ENCODE data around the gene PTPRD. TPM values are rescaled to one million over a fixed set of nuclear protein-coding genes. Genes with fewer than 3 reads are reported as not detected.

Gene PTPRD
- total RNA-seq, 2 donors from 2014 or later = 19.6 to 101 TPM

DNA sequence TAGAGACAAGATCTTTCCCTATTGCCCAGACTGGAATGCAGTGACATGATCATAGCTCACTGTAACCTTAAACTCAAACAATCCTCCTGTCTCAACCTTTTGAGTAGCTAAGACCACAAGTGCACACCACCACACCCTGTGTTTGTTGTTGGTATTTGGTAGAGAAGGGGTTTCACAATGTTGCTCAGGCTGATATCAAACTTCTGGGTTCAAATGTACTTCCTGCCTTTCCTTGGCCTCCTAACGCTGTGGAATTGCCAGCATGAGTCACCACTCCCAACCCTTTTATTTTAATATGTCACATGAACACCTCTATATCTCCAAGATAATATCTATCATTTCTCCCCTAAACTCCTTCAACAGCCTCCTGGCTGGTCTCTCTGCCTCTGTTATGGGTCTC is 719.0 kb downstream of the PTPRD start:
- TF ChIP-seq, protein P1, sequence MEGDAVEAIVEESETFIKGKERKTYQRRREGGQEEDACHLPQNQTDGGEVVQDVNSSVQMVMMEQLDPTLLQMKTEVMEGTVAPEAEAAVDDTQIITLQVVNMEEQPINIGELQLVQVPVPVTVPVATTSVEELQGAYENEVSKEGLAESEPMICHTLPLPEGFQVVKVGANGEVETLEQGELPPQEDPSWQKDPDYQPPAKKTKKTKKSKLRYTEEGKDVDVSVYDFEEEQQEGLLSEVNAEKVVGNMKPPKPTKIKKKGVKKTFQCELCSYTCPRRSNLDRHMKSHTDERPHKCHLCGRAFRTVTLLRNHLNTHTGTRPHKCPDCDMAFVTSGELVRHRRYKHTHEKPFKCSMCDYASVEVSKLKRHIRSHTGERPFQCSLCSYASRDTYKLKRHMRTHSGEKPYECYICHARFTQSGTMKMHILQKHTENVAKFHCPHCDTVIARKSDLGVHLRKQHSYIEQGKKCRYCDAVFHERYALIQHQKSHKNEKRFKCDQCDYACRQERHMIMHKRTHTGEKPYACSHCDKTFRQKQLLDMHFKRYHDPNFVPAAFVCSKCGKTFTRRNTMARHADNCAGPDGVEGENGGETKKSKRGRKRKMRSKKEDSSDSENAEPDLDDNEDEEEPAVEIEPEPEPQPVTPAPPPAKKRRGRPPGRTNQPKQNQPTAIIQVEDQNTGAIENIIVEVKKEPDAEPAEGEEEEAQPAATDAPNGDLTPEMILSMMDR (IDR thresholded peaks at IDR 0.05) = no peak
- Histone ChIP-seq H3K36me3 (no peaks in the 10 kb centered on the region), H3K9me3 (no peaks in the 10 kb centered on the region), H3K4me3 (no peak overlapping the region), H3K4me1 (ENCODE audit: control insufficient read depth in 1 of 2, low read depth in 2 of 2) (no peaks in the 10 kb centered on the region), H3K27me3 (replicated peaks; ENCODE audit: insufficient read depth) (no peaks in the 10 kb centered on the region), H3K27ac (no peak overlapping the region)
- DNase-seq (ENCODE audit: low spot score) (no peak), ATAC-seq (ENCODE audit: insufficient number of reproducible peaks, low FRiP score, low read depth) (no peak)

DNA sequence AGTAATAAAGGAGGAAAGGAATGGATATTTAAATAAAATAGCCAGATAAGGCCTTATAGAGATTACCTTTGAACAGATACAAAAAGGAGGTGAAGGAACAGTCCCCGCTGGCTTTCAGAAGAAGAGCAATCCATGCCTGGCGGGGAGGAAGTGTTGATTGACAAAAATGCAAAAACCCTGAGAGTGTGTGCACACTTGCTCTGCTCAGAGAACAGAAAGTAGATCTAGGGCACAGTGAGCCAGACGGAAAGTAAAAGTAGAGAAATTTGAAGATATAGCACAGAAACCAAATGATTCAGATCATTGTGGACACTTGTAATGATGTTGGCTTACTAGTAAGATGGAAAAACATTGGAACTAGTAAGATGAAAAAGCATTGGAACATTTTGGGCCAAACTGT is 720.6 kb downstream of the PTPRD start:
- DNase-seq (ENCODE audit: low spot score) (no peak), ATAC-seq (ENCODE audit: insufficient number of reproducible peaks, low FRiP score, low read depth) (no peak)
- H3K27me3 ChIP-seq (replicated peaks; ENCODE audit: insufficient read depth) = no peaks in the 10 kb centered on the region
- TF ChIP-seq, protein P1 (IDR thresholded peaks at IDR 0.05) = no peak
- no peaks in the 10 kb centered on the region for H3K9me3 ChIP-seq
- no peaks in the 10 kb centered on the region for H3K4me1 ChIP-seq (ENCODE audit: control insufficient read depth in 1 of 2, low read depth in 2 of 2)
- H3K27ac ChIP-seq = no peak overlapping the region
- H3K4me3 ChIP-seq = no peak overlapping the region
- H3K36me3 ChIP-seq = no peaks in the 10 kb centered on the region

DNA sequence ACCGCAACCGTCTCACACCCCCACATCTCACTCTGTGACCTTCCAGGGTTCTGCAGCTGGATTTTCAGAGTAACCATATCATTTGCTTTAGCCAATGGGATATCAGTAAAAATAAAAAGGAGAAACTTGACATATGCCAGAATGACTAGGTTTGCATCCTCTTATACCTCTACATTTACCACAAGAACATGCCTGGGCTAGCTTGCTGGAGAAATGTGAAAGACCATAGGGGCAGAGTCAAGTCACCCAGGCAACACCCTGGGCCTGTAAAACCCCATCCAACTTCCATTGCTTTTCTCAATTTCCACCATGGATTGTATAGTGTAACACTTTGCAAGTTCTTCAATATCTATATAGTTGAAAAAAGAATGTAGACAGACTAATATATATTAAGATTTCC is 731.1 kb downstream of the PTPRD start:
- no peak overlapping the region for H3K4me3 ChIP-seq
- no peaks in the 10 kb centered on the region for H3K27me3 ChIP-seq (replicated peaks; ENCODE audit: insufficient read depth)
- no peaks in the 10 kb centered on the region for H3K4me1 ChIP-seq (ENCODE audit: control insufficient read depth in 1 of 2, low read depth in 2 of 2)
- no peak for DNase-seq (ENCODE audit: low spot score)
- no peak for ATAC-seq (ENCODE audit: insufficient number of reproducible peaks, low FRiP score, low read depth)
- no peak overlapping the region for H3K27ac ChIP-seq
- no peaks in the 10 kb centered on the region for H3K36me3 ChIP-seq
- H3K9me3 ChIP-seq = no peaks in the 10 kb centered on the region
- TF ChIP-seq, protein P1 (IDR thresholded peaks at IDR 0.05) = no peak

DNA sequence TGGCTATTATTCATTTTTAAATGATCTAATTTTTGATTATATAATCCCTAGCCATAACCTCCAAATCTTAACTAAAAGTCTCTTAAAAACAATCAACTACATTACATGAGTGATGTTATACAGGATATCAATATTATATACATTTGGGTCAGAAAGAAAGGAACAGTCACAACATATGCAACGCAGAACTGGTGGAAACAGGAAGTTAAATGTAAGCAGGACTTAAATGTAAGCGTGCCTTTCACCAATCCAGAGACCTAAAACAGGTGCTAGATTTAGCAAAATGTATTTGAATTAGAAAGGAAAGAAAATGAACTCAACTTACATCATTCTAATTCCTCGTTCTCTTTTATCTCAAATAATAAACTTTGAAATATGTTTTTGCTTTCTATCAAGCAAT is 738.5 kb downstream of the PTPRD start:
- ATAC-seq (ENCODE audit: insufficient number of reproducible peaks, low FRiP score, low read depth) (no peak), DNase-seq (ENCODE audit: low spot score) (no peak)
- TF ChIP-seq, protein P1 (IDR thresholded peaks at IDR 0.05) = no peak
- H3K36me3 ChIP-seq = no peaks in the 10 kb centered on the region
- H3K4me1 ChIP-seq (ENCODE audit: control insufficient read depth in 1 of 2, low read depth in 2 of 2) = no peaks in the 10 kb centered on the region
- no peaks in the 10 kb centered on the region for H3K27me3 ChIP-seq (replicated peaks; ENCODE audit: insufficient read depth)
- no peak overlapping the region for H3K27ac ChIP-seq
- no peak overlapping the region for H3K4me3 ChIP-seq
- no peaks in the 10 kb centered on the region for H3K9me3 ChIP-seq

DNA sequence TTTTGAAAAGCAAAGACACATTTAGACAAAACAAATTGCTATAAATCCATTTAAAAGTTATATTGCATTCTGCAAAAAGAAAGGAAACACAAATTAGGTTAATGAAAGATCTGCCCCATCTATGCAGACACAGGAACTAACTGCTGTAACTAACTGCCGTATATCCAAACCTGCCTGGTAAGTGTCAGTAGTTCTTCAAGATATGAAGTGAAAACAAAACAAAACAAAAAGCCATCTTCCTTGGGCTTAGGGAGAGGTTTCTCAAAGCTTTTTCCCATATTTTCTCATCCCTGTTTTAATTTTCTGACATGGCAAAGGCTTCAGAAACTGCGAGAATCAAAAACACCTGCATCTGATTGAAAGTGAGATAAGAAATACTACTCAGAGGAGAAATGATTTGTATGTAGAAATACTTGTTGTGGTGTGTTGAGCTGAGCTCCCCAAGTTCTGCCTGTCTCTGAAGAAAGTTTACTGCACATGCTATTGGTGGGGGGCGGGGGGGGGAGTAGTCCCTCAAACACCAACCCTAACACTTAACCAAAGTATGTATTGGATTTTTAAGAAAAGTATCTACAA is 750.5 kb downstream of the PTPRD start:
- no peaks in the 10 kb centered on the region for H3K4me1 ChIP-seq (ENCODE audit: control insufficient read depth in 1 of 2, low read depth in 2 of 2)
- no peak overlapping the region for H3K27ac ChIP-seq
- H3K36me3 ChIP-seq = no peaks in the 10 kb centered on the region
- H3K4me3 ChIP-seq = no peak overlapping the region
- no peak for DNase-seq (ENCODE audit: low spot score)
- no peaks in the 10 kb centered on the region for H3K27me3 ChIP-seq (replicated peaks; ENCODE audit: insufficient read depth)
- TF ChIP-seq, protein P1 (IDR thresholded peaks at IDR 0.05) = no peak
- no peak for ATAC-seq (ENCODE audit: insufficient number of reproducible peaks, low FRiP score, low read depth)
- no peaks in the 10 kb centered on the region for H3K9me3 ChIP-seq
